ENCODE data around the gene DOCK10.
"Not testable (repeated sequence)": the region's sequence is repeated elsewhere in the genome, so short reads cannot be mapped to it uniquely, and the experiment has no call there.

The DOCK10 gene

GRCh38 chr2:224941960-224942359 is 100.3 kb downstream of the DOCK10 start:
- DNase-seq: no peak

- no peak for DNase-seq
Measured at GRCh38 chr2:224940618-224941017, 101.7 kb downstream of the DOCK10 start.

GRCh38 chr2:224938651-224939182 is 103.6 kb downstream of the DOCK10 start:
- DNase-seq: no peak

DNA sequence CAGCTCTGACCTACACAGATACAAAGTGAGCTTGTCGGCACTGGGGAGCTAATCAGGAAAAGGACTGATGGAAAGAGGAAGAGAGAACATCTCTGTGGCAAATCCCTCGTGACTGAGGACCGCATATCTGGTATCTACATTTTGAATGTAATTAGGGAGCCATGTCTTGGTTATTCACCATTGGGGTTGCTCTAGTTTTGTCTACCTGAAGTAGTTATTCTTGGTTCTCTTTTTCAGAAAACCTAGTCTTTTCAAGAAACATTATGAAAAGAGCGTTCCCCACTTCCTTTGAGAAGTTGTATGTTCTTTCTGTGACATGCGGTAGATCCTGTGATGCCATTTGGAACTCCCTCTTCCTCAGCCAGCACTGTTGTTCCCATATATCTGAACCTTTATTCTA is 104.4 kb downstream of the DOCK10 start:
- DNase-seq: no peak

DNA sequence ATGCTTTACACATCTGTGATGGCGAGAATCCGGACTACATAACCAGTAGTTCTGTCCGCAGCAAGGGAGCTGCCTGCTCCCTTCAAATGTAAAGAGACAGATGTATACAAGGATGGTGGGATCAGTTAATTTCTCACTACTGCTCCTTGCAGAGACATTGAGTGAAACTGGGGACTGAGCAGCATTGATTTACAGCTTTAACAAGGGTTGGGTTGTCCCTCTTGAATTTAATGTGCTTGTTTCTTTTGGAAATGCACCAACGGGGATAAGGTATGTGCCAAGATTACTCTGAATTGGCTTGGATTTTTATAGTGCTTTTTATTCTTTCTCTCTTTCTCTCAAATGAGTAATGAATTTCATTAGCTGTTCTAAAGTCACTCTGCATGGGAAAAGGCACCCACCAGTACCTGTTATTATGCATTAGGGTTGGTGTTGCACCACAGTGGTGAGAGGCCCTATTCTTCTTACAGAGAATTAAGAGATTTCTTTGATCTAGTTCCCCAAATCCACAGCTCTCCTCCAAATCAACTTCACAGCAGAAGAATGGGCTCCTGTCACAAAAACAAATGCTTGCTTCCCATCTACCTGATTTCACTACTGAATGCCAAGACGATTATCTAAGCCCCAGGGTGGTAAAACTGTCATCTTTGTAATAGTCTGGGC is 107.6 kb downstream of the DOCK10 start:
- no peak for DNase-seq

GRCh38 chr2:224933431-224933830 is 108.8 kb downstream of the DOCK10 start:
- no peak for DNase-seq

DNA sequence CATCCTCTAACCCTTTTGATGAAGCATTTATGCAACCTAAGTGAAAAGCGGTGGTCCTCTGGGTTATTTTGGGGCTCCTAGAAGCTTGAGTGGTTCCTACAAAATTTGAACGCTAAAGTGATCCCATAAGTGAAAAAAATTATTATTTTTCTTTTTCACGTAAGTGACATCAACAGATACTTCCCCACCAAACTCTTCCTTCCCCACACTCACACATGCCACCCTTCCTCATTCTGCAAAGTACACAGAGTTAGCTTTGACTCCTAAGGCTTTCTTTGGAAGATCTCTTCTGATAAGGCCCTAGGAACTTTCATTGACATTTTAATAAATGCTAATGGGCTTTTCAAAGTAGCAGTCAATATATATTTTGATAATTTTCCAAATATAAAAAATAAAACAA is 109.7 kb downstream of the DOCK10 start:
- DNase-seq: no peak

- no peak for DNase-seq
Measured at GRCh38 chr2:224931956-224932355, 110.3 kb downstream of the DOCK10 start.

- no peak for DNase-seq
Measured at GRCh38 chr2:224930990-224931389, 111.3 kb downstream of the DOCK10 start.

- DNase-seq: no peak
Measured at GRCh38 chr2:224930124-224930523, 112.1 kb downstream of the DOCK10 start.

DNA sequence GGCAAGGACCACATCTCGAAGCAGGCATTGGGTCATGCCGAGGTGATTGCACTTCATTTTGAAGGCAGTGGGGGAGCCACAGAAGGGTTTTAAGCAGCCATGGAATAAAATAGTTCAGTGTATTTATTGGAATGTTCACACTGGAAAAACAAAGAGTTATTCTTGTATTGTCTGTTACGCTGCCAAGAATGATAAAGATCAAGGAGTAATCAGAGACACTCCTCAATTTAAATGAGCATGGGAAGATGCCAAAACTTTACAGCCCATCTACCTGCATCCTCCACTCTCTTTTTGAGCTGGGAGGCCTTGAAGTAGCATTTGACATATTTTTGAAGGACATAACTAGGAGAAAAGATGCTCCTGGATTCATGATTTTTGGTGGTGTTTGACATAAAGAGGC is 112.8 kb downstream of the DOCK10 start:
- DNase-seq: no peak

DNA sequence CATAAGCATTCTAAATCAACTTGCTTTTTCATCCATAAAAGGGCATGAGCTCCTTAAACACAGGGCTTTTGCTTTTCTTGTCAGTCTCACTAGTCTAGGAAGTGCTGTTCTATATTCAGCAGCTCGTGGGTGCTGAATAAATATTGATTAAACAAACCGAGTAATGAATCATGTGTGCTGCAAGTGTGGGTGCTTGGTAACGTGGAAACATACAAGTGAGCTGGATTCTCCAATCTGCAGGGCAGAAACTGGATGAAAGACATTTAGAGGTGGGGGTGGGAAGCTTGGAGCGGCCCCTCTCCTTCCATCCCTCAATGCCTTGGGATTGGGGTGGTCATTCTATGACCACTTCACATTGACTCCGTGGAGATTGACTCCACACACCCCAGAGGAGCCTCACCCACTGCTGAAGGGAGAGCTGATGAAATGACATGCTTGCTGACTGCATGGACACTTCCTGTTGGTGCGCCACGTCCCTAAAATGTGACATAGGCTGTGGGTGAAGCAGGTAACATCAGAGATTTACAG is 114.6 kb downstream of the DOCK10 start:
- peak; percentile 80 for DNase-seq

- no peak for DNase-seq
Measured at GRCh38 chr2:224927011-224927410, 115.3 kb downstream of the DOCK10 start.

DNA sequence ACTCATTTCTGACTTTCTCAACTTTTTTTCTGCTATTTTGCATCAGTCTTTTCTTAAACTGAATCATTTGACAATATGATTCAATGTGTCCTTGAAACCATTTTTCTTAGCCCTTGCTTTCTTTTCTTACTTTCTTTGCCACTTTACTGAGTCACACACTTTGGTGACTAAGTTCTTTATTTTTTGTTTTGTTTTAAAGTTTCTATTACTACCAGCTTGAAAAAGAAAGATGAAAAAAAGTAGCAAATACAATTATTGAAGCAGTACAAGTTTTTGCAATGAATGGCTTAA is 116.5 kb downstream of the DOCK10 start:
- no peak for DNase-seq

GRCh38 chr2:224925061-224925809 is 117.0 kb downstream of the DOCK10 start:
- DNase-seq: no peak

DNA sequence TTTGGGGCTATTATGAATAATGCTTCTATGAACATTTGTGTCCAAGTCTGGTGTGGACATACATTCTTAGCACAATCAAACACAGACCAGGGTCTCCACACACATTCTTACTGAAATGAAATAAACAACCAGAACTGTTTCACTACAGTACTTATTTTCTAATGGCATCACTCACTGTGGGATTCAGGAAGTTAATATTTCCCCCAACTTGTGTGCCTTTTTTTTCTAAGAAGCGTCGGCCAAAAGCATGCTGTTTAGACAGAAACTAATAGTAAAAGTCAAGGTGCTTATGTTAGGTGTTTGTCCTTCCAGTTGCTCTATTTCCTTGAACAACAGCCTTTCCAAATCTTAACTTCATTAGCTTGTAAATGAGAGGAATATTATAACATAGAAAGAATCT is 117.6 kb downstream of the DOCK10 start:
- DNase-seq: no peak

GRCh38 chr2:224922142-224922727 is 120.0 kb downstream of the DOCK10 start:
- no peak for DNase-seq

- no peak for DNase-seq
Measured at GRCh38 chr2:224919472-224920110, 122.7 kb downstream of the DOCK10 start.

GRCh38 chr2:224918626-224919471 is 123.4 kb downstream of the DOCK10 start:
- no peak for DNase-seq

GRCh38 chr2:224917246-224917645 is 125.0 kb downstream of the DOCK10 start:
- not testable (repeated sequence) for DNase-seq

DNA sequence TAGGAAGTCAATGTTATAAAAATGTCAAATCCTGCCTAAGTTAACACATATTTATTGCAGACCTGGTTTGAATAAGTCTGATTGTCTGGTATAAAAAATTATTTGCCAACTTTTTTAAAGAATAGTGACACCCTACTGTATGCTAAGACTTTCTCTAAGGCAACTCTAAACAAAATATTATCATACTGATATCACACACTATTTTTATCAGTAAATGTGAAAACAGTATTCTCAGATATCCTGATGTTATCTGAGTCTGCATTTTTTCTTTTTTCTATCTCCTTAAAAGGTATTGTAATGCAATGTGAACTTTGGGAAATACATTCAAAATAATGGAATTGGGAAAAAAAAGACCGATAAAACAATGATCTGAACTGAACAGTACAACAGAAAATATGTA is 127.1 kb downstream of the DOCK10 start:
- no peak for DNase-seq

DNA sequence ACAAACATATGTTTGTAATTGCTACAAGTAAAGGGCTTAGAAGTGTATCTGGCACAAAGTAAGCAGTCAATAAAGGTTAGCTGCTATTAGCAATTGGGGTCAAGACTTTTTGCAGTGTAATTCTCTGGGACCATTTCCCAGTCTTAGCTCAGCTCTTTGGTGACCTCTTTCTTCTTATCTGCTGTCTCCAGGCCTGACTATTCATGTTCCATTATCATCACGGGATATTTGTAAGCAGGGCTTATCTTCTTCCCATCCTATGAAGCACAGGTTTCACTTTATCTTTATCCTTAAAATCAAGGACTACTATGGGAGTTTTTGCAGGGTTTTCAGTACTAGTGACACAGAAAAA is 131.7 kb downstream of the DOCK10 start:
- no peak for DNase-seq
